Esophagus squamous epithelium (tissue), 5 donors: ENCODE results near the gene CCDC197. TPM values are rescaled to one million over a fixed set of nuclear protein-coding genes. Genes with fewer than 3 reads are reported as not detected.

ENCODE experiments used
- DNase-seq: peaks from one replicate; lab custom pipeline; 2025; lab: John Stamatoyannopoulos, UW
- H3K27ac ChIP-seq, 4 donors: fragments of 200-600 bp; sonication (generic); one replicate each; pipeline ENCODE4 v1.5.1; 2016 to 2019; ENCODE audit warnings: mild to moderate bottlenecking in 1 of 4
- H3K27me3 ChIP-seq, 4 donors: fragments of 200-600 bp; sonication (generic); 1 replicate in 3 of 4; 2 replicates in 1 of 4; pipeline versions ENCODE4 v1.5.1 to v1.6.0; 2017 to 2021; ENCODE audit warnings: antibody characterized with exemption in 1 of 4
- H3K36me3 ChIP-seq, 3 donors: fragments of 200-600 bp; sonication (generic); one replicate each; pipeline ENCODE4 v1.5.1; 2016 to 2019
- H3K4me1 ChIP-seq, 3 donors: fragments of 200-600 bp; sonication (generic); one replicate each; pipeline ENCODE4 v1.5.1; 2017 to 2019
- H3K4me3 ChIP-seq, 4 donors: fragments of 200-600 bp; sonication (generic); 1 replicate in 3 of 4; 2 replicates in 1 of 4; pipeline ENCODE4 v1.5.1; 2016 to 2019; ENCODE audit warnings: mild to moderate bottlenecking in 2 of 4, moderate library complexity in 1 of 4
- H3K9me3 ChIP-seq, 3 donors: fragments of 200-600 bp; sonication (generic); one replicate each; pipeline ENCODE4 v1.5.1; 2016 to 2019
- CTCF ChIP-seq, 6 experiments: fragments of 450-650 bp in 4 of 6; fragments of 200-600 bp in 2 of 6; sonication (generic) in 2 of 6; IDR thresholded peaks; one replicate each; pipeline ENCODE4 v1.5.1; 2016 to 2019; ENCODE audit warnings: antibody characterized with exemption in 6 of 6, mild to moderate bottlenecking in 4 of 6, moderate library complexity in 4 of 6
- POLR2A ChIP-seq, 4 donors: fragments of 450-650 bp; IDR thresholded peaks; one replicate each; pipeline ENCODE4 v1.6.1; 2017; ENCODE audit warnings: antibody characterized with exemption in 4 of 4, mild to moderate bottlenecking in 4 of 4, moderate library complexity in 3 of 4
- WGBS, 2 donors: methylation state at CpG; one replicate each; pipeline ENCODE4 v1.1.5; 2018; 5-methylcytosine and 5-hydroxymethylcytosine counted together
- intact Hi-C: fragments of 100-400 bp; cut with DNase I; formaldehyde crosslinking; loops from one replicate; pipeline ENCODE4 v1.15.0; 2022
- total RNA-seq, 4 donors: library from RNA; depleted of rRNA; stranded (reverse); fragments of >200 nt; gene quantifications; one replicate each; pipeline ENCODE4 v1.1.0, GENCODE V29; 2016
- donor health status: DM: yes; HTN: yes; CAD: no.

Gene CCDC197
- total RNA-seq, 4 donors from 2014 or later, result not detected

DNA sequence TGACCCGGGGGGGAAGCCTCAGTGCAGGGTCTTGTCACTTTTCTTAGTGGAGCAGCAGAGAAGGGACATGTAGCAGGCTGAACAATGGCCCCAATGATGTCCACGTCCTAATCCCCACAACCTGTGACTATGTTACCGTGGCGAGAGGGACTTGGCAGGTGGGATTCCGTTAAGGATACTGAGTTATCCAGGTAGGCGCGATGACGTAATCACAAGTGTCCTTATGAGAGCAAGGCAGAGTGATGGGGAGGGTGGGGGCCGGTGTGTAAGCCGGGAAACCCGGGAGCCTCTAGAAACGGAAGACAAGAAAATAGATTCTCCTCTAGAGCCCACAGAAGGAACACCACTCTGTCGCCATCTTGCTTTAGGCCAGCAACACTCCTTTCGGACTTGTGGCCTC, 33.5 kb downstream of the CCDC197 start:
- Histone ChIP-seq H3K4me3 (no peak overlapping the region), H3K4me1 (peaks cover 7 to 31% (median 18%) of the 10 kb centered on the region in 3 donors), H3K27ac (no peak overlapping the region), H3K27me3 (no peaks in the 10 kb centered on the region), H3K36me3 (no peaks in the 10 kb centered on the region), H3K9me3 (no peaks in the 10 kb centered on the region)
- 93 to 96% methylated on average over 12 to 13 of the region's 14 CpGs for WGBS, 2 donors
- intact Hi-C loops, result loop anchor here (5.0 kb wide), 1 partner anchor 107 kb away; no protein-coding TSS in a partner anchor
- TF ChIP-seq POLR2A (IDR thresholded peaks at IDR 0.05) (no peak), CTCF (IDR thresholded peaks at IDR 0.05) (no peak)
- DNase-seq, result no peak

GRCh38 chr14:94031161-94031882, 34.2 kb downstream of the CCDC197 start:
- intact Hi-C loops, result loop anchor here (5.0 kb wide), 1 partner anchor 106 kb away; no protein-coding TSS in a partner anchor
- no peaks in the 10 kb centered on the region for H3K36me3 ChIP-seq
- no peak for DNase-seq
- H3K4me3 ChIP-seq, result no peak overlapping the region
- peaks cover 7 to 25% (median 15%) of the 10 kb centered on the region in 3 donors for H3K4me1 ChIP-seq
- 88 to 93% methylated on average over 8 of the region's 8 CpGs for WGBS, 2 donors
- no peaks in the 10 kb centered on the region for H3K27me3 ChIP-seq
- no peaks in the 10 kb centered on the region for H3K9me3 ChIP-seq
- TF ChIP-seq CTCF (IDR thresholded peaks at IDR 0.05) (no peak), POLR2A (IDR thresholded peaks at IDR 0.05) (no peak)
- no peak overlapping the region for H3K27ac ChIP-seq

DNA sequence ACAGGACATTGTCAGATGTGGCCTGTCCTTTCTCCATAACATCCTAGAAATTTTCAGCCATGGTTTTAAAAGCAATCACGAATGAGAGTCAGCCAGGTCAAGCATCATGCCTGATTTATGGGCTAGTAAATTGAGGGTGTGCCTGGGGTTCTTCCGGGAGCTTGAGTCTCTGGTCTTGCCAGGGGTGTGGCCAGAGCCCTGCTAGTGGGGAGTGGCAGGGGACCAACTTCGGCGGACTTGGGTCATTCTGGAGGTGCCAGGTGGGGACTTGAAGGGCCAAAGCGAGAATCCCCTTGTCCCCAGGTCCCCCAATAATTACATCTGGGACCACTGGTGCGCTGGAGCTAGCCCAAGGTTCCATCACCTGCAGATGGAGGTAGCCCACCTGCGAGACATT, 34.8 kb downstream of the CCDC197 start:
- H3K4me1 ChIP-seq, result peaks cover 5 to 20% (median 12%) of the 10 kb centered on the region in 3 donors
- H3K4me3 ChIP-seq, result no peak overlapping the region
- TF ChIP-seq CTCF (IDR thresholded peaks at IDR 0.05), result no peak
- TF ChIP-seq POLR2A (IDR thresholded peaks at IDR 0.05), result no peak
- no peaks in the 10 kb centered on the region for H3K36me3 ChIP-seq
- H3K9me3 ChIP-seq, result no peaks in the 10 kb centered on the region
- intact Hi-C loops, result loop anchor here (5.0 kb wide), 1 partner anchor 105 kb away; no protein-coding TSS in a partner anchor
- no peak for DNase-seq
- 64 to 67% methylated on average over 6 of the region's 7 CpGs for WGBS, 2 donors
- H3K27me3 ChIP-seq, result no peaks in the 10 kb centered on the region
- H3K27ac ChIP-seq, result no peak overlapping the region

- peaks cover 0 to 7% (median 0%) of the 10 kb centered on the region in 3 donors for H3K36me3 ChIP-seq
- WGBS, 2 donors, result 63 to 84% methylated on average over 3 of the region's 3 CpGs
- no peak overlapping the region for H3K27ac ChIP-seq
- H3K27me3 ChIP-seq, result no peaks in the 10 kb centered on the region
- TF ChIP-seq POLR2A (IDR thresholded peaks at IDR 0.05) (no peak), CTCF (IDR thresholded peaks at IDR 0.05) (no peak)
- no peaks in the 10 kb centered on the region for H3K4me1 ChIP-seq
- H3K4me3 ChIP-seq, result no peak overlapping the region
- no peaks in the 10 kb centered on the region for H3K9me3 ChIP-seq
- DNase-seq, result no peak
- intact Hi-C loops, result loop anchor here (5.0 kb wide), 1 partner anchor 102 kb away; no protein-coding TSS in a partner anchor
Observed at GRCh38 chr14:94034886-94035285, 37.8 kb downstream of the CCDC197 start.
